Measurements from ENCODE around the gene ARID1B.

- no peak for TF ChIP-seq GATA3 (IDR thresholded peaks at IDR 0.05; ENCODE audit: low read depth, low read length)
- no peak for TF ChIP-seq GATA2 (IDR thresholded peaks at IDR 0.05; ENCODE audit: low read depth, low read length)
Measured at GRCh38 chr6:156727715-156728385, 49.3 kb upstream of the ARID1B start.
